Coronary artery (tissue), 2 donors: ENCODE results near the gene PCGF3.
A peak's percentile ranks its signal among the peaks of the same experiment; 100 is the strongest.

Source experiments
- DNase-seq: peaks from one replicate; pipeline ENCODE4 v3.0.0-alpha.2; 2017; ENCODE audit warnings: low spot score
- H3K27ac ChIP-seq, 2 donors: fragments of 200-600 bp; sonication (generic); one replicate each; pipeline ENCODE4 v1.5.1; 2016 to 2019
- H3K4me3 ChIP-seq: fragments of 200-600 bp; sonication (generic); 2 replicates; pipeline ENCODE4 v1.5.1; 2016; ENCODE audit warnings: mild to moderate bottlenecking, moderate library complexity
- TF ChIP-seq, protein P1 (sequence below): fragments of 200-600 bp; sonication (generic); IDR thresholded peaks from one replicate; pipeline ENCODE4 v1.5.1; 2019; ENCODE audit warnings: antibody characterized with exemption

Gene PCGF3, protein sequence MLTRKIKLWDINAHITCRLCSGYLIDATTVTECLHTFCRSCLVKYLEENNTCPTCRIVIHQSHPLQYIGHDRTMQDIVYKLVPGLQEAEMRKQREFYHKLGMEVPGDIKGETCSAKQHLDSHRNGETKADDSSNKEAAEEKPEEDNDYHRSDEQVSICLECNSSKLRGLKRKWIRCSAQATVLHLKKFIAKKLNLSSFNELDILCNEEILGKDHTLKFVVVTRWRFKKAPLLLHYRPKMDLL

DNA sequence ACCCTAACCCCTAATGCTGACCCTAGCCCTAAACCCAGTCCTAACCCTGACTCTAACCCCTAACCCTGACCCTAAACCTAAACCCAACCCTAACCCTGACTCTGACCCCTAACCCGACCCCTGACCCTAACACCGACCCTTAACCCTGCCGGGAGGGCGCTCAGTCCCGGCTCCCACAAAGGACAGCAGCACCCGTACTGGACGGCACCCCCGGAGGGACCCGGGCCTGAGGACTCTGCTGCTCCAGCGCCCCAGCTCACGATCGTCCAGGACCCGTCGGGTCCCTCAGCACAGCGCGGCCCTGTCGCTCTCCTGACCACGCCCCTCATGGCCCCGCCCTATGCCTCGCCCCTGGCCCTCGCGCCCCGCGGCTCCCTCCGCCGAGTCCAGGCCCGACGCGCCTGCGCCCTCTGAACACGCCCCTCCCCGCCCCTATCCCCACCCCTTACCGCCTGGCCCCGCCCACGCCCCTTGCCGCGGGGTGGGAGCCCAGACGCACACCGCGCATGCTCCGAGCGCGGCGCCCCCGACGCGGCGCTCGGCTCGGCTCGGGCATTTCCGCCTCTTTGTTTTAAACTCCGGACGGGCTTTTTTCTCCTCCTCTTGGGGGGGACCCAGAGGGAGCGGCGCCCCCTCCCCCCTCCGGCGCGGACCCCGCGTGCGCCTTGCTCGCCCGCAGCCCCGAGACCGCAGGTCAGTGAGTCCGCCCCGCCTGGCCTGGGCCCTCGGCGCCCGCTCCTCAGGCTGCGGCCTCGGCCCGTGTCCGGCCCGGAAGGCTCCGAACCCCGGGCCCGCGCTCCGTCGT lies at the start of gene PCGF3:
Gene PCGF3, plus strand, starts transcription at position 555 of the 805 bp plus-strand sequence. CDS start 27,849 bp downstream, outside the sequence.
- Histone ChIP-seq H3K4me3 (peak within 1 kb of the TSS; percentile 91), H3K27ac (peak within 1 kb of the TSS; percentile 78 to 83)
- peak; percentile 97 for DNase-seq
- TF ChIP-seq, protein P1, sequence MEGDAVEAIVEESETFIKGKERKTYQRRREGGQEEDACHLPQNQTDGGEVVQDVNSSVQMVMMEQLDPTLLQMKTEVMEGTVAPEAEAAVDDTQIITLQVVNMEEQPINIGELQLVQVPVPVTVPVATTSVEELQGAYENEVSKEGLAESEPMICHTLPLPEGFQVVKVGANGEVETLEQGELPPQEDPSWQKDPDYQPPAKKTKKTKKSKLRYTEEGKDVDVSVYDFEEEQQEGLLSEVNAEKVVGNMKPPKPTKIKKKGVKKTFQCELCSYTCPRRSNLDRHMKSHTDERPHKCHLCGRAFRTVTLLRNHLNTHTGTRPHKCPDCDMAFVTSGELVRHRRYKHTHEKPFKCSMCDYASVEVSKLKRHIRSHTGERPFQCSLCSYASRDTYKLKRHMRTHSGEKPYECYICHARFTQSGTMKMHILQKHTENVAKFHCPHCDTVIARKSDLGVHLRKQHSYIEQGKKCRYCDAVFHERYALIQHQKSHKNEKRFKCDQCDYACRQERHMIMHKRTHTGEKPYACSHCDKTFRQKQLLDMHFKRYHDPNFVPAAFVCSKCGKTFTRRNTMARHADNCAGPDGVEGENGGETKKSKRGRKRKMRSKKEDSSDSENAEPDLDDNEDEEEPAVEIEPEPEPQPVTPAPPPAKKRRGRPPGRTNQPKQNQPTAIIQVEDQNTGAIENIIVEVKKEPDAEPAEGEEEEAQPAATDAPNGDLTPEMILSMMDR, result no peak

DNA sequence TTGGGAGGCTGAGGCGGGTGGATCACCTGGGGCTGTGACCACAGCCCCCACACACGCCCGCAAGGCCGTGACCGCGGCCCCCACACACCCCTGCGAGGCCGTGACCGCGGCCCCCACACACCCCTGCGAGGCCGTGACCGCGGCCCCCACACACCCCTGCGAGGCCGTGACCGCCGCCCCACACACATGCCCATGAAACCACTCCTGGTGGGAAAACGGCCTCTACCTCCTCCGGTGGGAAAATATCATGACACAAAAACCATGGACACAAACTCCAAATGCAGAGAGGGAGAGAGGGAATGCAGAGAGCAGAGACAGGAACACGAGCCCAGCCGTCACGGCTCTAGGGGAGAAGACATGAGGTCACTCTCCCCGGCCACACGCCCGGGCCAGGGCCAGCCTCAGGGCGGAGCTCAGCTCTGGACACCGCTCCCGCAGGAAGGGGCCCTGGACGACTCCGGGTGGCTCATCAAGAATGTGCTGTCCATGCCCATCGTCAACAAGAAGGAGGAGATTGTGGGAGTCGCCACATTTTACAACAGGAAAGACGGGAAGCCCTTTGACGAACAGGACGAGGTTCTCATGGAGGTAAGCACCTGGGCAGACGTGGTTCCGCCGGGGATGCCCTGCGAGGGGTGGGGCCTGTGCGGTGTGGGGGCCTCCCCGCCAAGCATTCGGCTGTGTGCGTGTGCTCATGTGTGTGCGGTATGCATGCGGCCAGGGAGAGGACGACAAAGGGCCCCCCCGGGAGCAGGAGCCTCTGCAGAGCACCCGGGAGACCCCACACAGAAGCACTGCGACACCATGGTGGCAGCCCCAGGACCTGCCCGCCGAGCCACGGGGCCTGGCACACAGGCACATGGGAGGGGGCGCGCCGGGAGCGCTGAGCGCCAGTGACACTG lies 48.9 kb upstream of the PCGF3 start:
- DNase-seq, result no peak
- Histone ChIP-seq H3K4me3 (no peak overlapping the region), H3K27ac (no peak overlapping the region)
- TF ChIP-seq, protein P1, result no peak

DNA sequence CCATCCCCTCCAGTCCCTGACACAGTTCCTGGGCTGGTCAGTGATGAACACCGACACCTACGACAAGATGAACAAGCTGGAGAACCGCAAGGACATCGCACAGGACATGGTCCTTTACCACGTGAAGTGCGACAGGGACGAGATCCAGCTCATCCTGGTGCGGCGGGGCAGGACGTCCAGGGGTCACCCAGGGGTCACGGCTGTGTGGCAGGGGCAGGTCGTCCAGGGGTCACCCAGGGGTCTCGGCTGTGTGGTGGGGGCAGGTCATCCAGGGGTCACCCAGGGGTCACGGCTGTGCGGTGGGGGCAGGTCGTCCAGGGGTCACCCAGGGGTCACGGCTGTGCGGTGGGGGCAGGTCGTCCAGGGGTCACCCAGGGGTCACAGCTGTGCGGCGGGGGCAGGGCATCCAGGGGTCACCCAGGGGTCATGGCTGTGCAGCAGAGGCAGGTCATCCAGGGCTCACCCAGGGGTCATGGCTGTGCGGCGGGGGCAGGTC lies 48.2 kb upstream of the PCGF3 start:
- no peak overlapping the region for H3K4me3 ChIP-seq
- H3K27ac ChIP-seq, result no peak overlapping the region
- no peak for DNase-seq
- TF ChIP-seq, protein P1, result no peak

DNA sequence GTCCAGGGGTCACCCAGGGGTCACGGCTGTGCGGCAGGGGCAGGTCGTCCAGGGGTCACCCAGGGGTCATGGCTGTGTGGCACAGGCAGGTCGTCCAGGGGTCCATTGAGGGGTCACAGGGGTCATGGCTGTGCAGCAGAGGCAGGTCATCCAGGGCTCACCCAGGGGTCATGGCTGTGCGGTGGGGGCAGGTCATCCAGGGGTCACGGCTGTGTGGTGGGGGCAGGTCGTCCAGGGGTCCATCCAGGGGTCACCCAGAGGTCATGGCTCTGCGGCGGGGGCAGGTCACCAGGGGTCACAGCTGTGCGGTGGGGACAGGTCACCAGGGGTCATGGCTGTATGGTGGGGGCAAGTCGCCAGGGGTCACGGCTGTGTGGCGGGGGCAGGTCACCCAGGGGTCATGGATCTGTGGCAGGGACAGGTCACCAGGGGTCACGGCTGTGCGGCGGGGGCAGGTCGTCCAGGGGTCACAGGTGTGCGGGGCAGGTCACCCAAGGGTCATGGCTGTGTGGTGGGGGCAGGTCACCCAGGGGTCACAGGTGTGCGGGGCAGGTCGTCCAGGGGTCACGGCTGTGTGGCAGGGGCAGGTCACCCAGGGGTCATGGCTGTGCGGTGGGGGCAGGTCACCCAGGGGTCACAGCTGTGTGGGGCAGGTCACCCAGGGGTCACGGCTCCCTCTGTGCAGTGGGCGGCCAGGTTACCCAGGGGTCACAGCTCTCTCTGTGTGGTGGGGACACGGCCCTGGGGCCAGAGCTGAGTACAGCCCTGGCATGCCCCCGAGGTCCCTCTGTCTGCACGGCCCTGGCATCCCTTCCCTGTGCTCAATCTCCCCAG lies 47.6 kb upstream of the PCGF3 start:
- H3K4me3 ChIP-seq, result no peak overlapping the region
- no peak for DNase-seq
- H3K27ac ChIP-seq, result no peak overlapping the region
- TF ChIP-seq, protein P1, result no peak

DNA sequence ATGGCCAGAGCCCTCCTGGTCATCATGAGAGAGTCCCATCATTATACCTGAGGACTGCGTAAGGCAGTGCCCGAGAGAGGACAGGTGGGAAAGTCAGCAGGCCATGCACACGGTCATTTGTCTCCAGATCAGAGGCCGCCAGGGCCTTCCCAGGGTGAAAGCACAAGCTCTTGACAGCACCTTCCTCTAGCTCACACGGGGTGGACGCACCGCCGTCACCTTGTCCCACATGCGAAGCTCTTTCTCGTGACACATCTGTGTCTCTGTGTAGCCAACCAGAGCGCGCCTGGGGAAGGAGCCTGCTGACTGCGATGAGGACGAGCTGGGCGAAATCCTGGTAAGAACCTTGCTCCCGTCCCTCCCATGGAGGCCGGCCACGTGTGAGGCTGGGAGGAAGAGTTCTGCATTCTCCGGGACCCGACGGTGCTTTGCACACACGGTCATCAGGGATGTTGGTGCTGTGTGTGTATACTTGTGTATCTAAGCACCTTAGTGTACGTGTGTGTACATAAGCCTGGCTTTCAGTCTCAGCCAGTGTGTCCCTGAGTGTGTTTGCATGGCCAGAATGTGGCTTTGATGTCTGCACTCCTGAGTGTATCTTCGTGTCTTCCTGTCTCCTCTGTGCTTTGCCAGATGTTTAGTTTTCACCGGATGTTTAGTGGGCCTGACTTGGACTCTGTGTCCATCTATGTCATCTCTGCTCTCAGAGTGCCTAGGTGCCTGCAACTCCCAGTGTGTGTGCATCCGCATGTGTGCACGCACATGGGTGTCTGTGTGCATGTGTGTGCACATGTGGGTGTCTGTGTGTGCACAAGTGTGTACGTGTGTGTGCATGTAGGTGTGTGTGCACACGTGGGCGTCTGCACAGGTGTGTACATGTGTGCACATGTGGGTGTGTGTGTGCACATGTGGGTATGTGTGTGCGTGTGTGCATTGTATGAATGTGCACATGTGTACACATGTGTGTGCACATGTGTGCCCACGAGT lies 46.7 kb upstream of the PCGF3 start:
- TF ChIP-seq, protein P1, result no peak
- Histone ChIP-seq H3K4me3 (no peak overlapping the region), H3K27ac (no peak overlapping the region)
- DNase-seq, result no peak
